ENCODE results near the gene MAP2K5. TPM values are rescaled to one million over a fixed set of nuclear protein-coding genes. Genes with fewer than 3 reads are reported as not detected.
"Not testable (repeated sequence)": the region's sequence is repeated elsewhere in the genome, so short reads cannot be mapped to it uniquely, and the experiment has no call there.

Gene MAP2K5
- total RNA-seq, 2 donors from 2014 or later, result 10.7 to 15.7 TPM

GRCh38 chr15:67618297-67618696 is 75.8 kb downstream of the MAP2K5 start:
- no peak overlapping the region for H3K4me3 ChIP-seq
- H3K27ac ChIP-seq, result no peak overlapping the region
- intact Hi-C loops (cut with DNase I), result no loop called here
- no peak for DNase-seq (ENCODE audit: low spot score)
- 72% methylated on average over 4 of the region's 4 CpGs for WGBS
- H3K36me3 ChIP-seq, result no peaks in the 10 kb centered on the region
- TF ChIP-seq POLR2A (IDR thresholded peaks at IDR 0.05) (no peak), POLR2AphosphoS5 (IDR thresholded peaks at IDR 0.05) (no peak), CTCF (IDR thresholded peaks at IDR 0.05) (no peak)
- H3K27me3 ChIP-seq (replicated peaks; ENCODE audit: insufficient read depth), result no peaks in the 10 kb centered on the region
- H3K9me3 ChIP-seq, result no peaks in the 10 kb centered on the region
- H3K4me1 ChIP-seq (replicated peaks), result no peaks in the 10 kb centered on the region

- TF ChIP-seq POLR2A (IDR thresholded peaks at IDR 0.05) (no peak), CTCF (IDR thresholded peaks at IDR 0.05) (no peak), POLR2AphosphoS5 (IDR thresholded peaks at IDR 0.05) (no peak)
- DNase-seq (ENCODE audit: low spot score), result no peak
Observed at GRCh38 chr15:67622110-67622509, 79.6 kb downstream of the MAP2K5 start.

GRCh38 chr15:67632261-67632660 is 89.8 kb downstream of the MAP2K5 start:
- no peaks in the 10 kb centered on the region for H3K4me1 ChIP-seq (replicated peaks)
- intact Hi-C loops (cut with DNase I), result no loop called here
- no peak overlapping the region for H3K4me3 ChIP-seq
- TF ChIP-seq POLR2AphosphoS5 (IDR thresholded peaks at IDR 0.05) (no peak), CTCF (IDR thresholded peaks at IDR 0.05) (no peak), POLR2A (IDR thresholded peaks at IDR 0.05) (no peak)
- WGBS, result 93% methylated on average over 3 of the region's 3 CpGs
- no peaks in the 10 kb centered on the region for H3K9me3 ChIP-seq
- H3K36me3 ChIP-seq, result peaks cover 0 to 4% of the 10 kb centered on the region in 2 donors
- no peaks in the 10 kb centered on the region for H3K27me3 ChIP-seq (replicated peaks; ENCODE audit: insufficient read depth)
- DNase-seq (ENCODE audit: low spot score), result no peak
- no peak overlapping the region for H3K27ac ChIP-seq

More at GRCh38 chr15:67622110-67622509, 79.6 kb downstream of the MAP2K5 start:
- H3K4me3 ChIP-seq, result no peak overlapping the region
- no peaks in the 10 kb centered on the region for H3K27me3 ChIP-seq (replicated peaks; ENCODE audit: insufficient read depth)
- no peaks in the 10 kb centered on the region for H3K4me1 ChIP-seq (replicated peaks)
- 94% methylated on average over 2 of the region's 2 CpGs for WGBS
- H3K36me3 ChIP-seq, result no peaks in the 10 kb centered on the region
- intact Hi-C loops (cut with DNase I), result no loop called here
- no peaks in the 10 kb centered on the region for H3K9me3 ChIP-seq
- no peak overlapping the region for H3K27ac ChIP-seq

- H3K4me1 ChIP-seq (replicated peaks); intact Hi-C loops (cut with DNase I); H3K27ac ChIP-seq: not testable (repeated sequence)
Observed at GRCh38 chr15:67635950-67636349, 93.4 kb downstream of the MAP2K5 start.

GRCh38 chr15:67639591-67639990 is 97.1 kb downstream of the MAP2K5 start:
- TF ChIP-seq POLR2AphosphoS5 (IDR thresholded peaks at IDR 0.05) (no peak), CTCF (IDR thresholded peaks at IDR 0.05) (no peak), POLR2A (IDR thresholded peaks at IDR 0.05) (no peak)
- 80% methylated on average over 6 of the region's 6 CpGs for WGBS

More at GRCh38 chr15:67635950-67636349, 93.4 kb downstream of the MAP2K5 start:
- WGBS, result 91% methylated on average over 11 of the region's 11 CpGs
- not testable (repeated sequence) for H3K36me3 ChIP-seq; H3K27me3 ChIP-seq (replicated peaks; ENCODE audit: insufficient read depth); H3K9me3 ChIP-seq; H3K4me3 ChIP-seq; DNase-seq (ENCODE audit: low spot score)

More at GRCh38 chr15:67639591-67639990, 97.1 kb downstream of the MAP2K5 start:
- Histone ChIP-seq H3K27me3 (replicated peaks; ENCODE audit: insufficient read depth) (no peaks in the 10 kb centered on the region), H3K36me3 (no peaks in the 10 kb centered on the region), H3K4me1 (replicated peaks) (no peaks in the 10 kb centered on the region), H3K4me3 (no peak overlapping the region), H3K9me3 (no peaks in the 10 kb centered on the region), H3K27ac (no peak overlapping the region)
- no peak for DNase-seq (ENCODE audit: low spot score)
- intact Hi-C loops (cut with DNase I), result no loop called here
